ENCODE results near the gene SERPINB6.
A peak's percentile ranks its signal among the peaks of the same experiment; 100 is the strongest.
"Not testable (repeated sequence)": the region's sequence is repeated elsewhere in the genome, so short reads cannot be mapped to it uniquely, and the experiment has no call there.

Gene SERPINB6

DNA sequence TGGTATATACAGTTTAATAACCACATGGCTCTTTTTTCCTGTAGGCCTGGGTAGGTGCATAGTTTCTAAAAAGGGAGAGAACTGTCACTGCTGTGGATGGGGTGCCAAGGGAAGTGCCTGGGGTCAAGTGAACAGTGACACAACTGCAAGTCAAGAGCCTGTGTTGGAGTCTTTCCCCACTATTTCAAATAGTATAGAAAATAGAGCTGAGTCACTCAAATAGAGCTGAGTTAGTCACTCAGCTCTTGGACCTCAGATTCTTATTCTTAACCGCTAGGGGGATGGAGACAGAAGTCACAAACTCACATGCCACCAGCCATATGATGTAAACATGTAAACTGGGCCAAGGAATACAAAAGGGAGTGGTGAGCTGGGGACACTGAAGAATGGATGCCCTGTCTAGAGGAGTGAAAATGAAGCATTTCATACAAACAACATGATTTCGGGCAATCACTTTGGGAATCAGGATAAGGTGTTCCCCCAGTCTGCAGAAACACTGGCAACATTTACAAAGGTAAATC, 30.5 kb upstream of the SERPINB6 start:
- TF ChIP-seq, protein P1, sequence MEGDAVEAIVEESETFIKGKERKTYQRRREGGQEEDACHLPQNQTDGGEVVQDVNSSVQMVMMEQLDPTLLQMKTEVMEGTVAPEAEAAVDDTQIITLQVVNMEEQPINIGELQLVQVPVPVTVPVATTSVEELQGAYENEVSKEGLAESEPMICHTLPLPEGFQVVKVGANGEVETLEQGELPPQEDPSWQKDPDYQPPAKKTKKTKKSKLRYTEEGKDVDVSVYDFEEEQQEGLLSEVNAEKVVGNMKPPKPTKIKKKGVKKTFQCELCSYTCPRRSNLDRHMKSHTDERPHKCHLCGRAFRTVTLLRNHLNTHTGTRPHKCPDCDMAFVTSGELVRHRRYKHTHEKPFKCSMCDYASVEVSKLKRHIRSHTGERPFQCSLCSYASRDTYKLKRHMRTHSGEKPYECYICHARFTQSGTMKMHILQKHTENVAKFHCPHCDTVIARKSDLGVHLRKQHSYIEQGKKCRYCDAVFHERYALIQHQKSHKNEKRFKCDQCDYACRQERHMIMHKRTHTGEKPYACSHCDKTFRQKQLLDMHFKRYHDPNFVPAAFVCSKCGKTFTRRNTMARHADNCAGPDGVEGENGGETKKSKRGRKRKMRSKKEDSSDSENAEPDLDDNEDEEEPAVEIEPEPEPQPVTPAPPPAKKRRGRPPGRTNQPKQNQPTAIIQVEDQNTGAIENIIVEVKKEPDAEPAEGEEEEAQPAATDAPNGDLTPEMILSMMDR (IDR thresholded peaks at IDR 0.05; ENCODE audit: low read depth, low read length): peak; percentile 80
- Histone ChIP-seq H3K4me1 (peaks cover 10% of the 10 kb centered on the region), H3K9me3 (no peaks in the 10 kb centered on the region), H3K4me3 (ENCODE audit: low read depth, low read length) (no peak overlapping the region), H3K36me3 (no peaks in the 10 kb centered on the region), H3K27me3 (no peaks in the 10 kb centered on the region)
- peak; percentile 39 for DNase-seq

GRCh38 chr6:3001146-3001772, 29.9 kb upstream of the SERPINB6 start:
- no peak for DNase-seq
- no peaks in the 10 kb centered on the region for H3K36me3 ChIP-seq
- H3K27me3 ChIP-seq: no peaks in the 10 kb centered on the region
- no peaks in the 10 kb centered on the region for H3K9me3 ChIP-seq
- H3K4me1 ChIP-seq: peaks cover 10% of the 10 kb centered on the region
- H3K4me3 ChIP-seq (ENCODE audit: low read depth, low read length): no peak overlapping the region
- TF ChIP-seq, protein P1 (IDR thresholded peaks at IDR 0.05; ENCODE audit: low read depth, low read length): no peak

- H3K4me3 ChIP-seq (ENCODE audit: low read depth, low read length): peak within 1 kb of the TSS; percentile 77
- H3K9me3 ChIP-seq: no peaks in the 10 kb centered on the region
- no peaks in the 10 kb centered on the region for H3K27me3 ChIP-seq
- DNase-seq: peak; percentile 96
- H3K36me3 ChIP-seq: no peaks in the 10 kb centered on the region
- TF ChIP-seq, protein P1 (IDR thresholded peaks at IDR 0.05; ENCODE audit: low read depth, low read length): no peak
- H3K4me1 ChIP-seq: peaks cover 10% of the 10 kb centered on the region
Observed at GRCh38 chr6:2999618-3000557, 28.5 kb upstream of the SERPINB6 start, which contains the start of gene NQO2. Gene NQO2 (plus strand): TSS chr6:2999894. CDS start chr6:3006553, 6,659 bp downstream.

DNA sequence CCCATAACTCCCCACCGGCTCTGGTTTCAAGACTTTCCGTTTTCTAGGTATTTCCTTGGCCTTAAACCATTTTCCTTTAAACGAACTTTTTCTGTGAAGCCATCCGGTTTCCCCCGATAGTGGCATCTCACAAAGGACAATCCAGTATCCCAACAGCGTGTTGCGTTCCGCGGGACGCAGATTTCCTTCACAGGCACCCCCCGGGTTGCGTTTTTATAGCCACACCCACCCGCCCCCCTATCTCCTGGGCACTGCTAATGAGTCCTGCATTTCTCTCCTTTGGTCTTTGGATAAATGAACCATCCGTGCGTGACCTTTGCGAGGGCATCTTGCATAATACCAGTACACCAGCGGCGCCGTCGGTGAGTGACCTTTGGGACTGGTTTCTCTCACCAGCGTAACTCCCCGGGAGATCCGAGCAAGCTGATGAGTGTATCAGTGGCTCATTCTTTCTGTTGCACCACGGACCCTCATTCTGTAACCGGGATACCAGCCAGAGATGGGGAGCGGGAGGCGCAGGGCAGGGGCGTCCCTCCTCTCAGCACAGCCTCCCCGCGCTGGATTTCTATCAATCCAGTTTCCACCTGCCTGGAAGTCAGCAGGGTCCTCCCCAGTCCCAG, 27.7 kb upstream of the SERPINB6 start:
- peak overlapping the region; percentile 57 for H3K4me3 ChIP-seq (ENCODE audit: low read depth, low read length)
- DNase-seq: no peak
- peaks cover 10% of the 10 kb centered on the region for H3K4me1 ChIP-seq
- TF ChIP-seq, protein P1 (IDR thresholded peaks at IDR 0.05; ENCODE audit: low read depth, low read length): no peak
- H3K27me3 ChIP-seq: no peaks in the 10 kb centered on the region
- H3K36me3 ChIP-seq: no peaks in the 10 kb centered on the region
- H3K9me3 ChIP-seq: no peaks in the 10 kb centered on the region

DNA sequence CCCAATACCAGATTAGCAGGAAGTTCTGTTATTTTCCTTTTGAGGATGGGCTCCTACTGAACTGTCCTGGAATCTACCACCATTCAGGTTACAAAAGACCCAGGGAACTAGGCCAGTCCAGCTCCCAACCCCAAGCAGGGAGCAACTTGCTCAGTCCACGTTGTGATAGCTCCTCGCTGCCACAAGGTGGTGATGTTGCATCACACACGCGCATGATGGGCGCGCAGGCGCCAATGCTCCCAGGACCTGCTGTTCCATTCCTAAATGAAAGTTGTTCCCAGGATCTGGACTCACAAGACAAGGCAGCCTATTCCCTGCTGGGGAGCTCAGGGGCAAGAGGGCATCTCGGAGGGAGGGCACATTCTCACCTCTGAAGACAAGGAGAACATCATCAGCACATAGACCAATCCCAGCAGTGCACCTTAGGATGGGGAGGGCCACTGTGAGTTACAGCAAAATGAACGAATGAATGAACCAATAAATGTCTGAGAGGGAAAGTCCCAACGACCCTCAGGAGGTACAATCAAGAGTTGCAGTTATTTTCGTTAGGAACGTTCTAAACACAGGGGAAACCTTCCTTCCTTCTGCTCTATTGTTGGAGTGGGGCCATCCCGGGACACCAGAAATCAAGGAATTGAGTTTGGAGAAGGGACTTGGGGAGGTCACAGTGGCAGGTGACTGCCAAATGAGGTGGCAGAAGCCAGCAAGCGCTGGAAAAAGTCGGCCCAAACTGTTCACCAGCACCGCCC, 27.1 kb upstream of the SERPINB6 start:
- DNase-seq, H3K36me3 ChIP-seq, H3K9me3 ChIP-seq, H3K27me3 ChIP-seq: not testable (repeated sequence)
- Histone ChIP-seq H3K4me1 (peaks cover 10% of the 10 kb centered on the region), H3K4me3 (ENCODE audit: low read depth, low read length) (peak overlapping the region; percentile 57)
- TF ChIP-seq, protein P1 (IDR thresholded peaks at IDR 0.05; ENCODE audit: low read depth, low read length): peak; percentile 52

All from BE2C (cell line).